Left ventricle myocardium inferior (tissue), 1 donor: Measurements from ENCODE around the gene OGN. TPM values are rescaled to one million over a fixed set of nuclear protein-coding genes. Genes with fewer than 3 reads are reported as not detected.

Experiments used
- DNase-seq: peaks from one replicate; pipeline ENCODE4 v3.0.0-alpha.2; 2020
- H3K27ac ChIP-seq: fragments of 200-600 bp; replicated peaks from 2 replicates; pipeline ENCODE4 v1.8.0; 2021
- H3K27me3 ChIP-seq: fragments of 200-600 bp; 2 replicates; pipeline ENCODE4 v1.8.0; 2021; ENCODE audit warnings: low read depth
- H3K36me3 ChIP-seq: fragments of 200-600 bp; 2 replicates; pipeline ENCODE4 v1.8.0; 2021
- H3K4me1 ChIP-seq: fragments of 200-600 bp; 2 replicates; pipeline ENCODE4 v1.8.0; 2021
- H3K4me3 ChIP-seq: fragments of 200-600 bp; 2 replicates; pipeline ENCODE4 v1.8.0; 2021; ENCODE audit warnings: mild to moderate bottlenecking, moderate library complexity
- H3K9me3 ChIP-seq: fragments of 200-600 bp; replicated peaks from 2 replicates; pipeline ENCODE4 v1.8.0; 2021
- intact Hi-C: fragments of 100-400 bp; cut with micrococcal nuclease; formaldehyde crosslinking; loops from one replicate; pipeline ENCODE4 v1.11.0; 2022
- total RNA-seq: library from RNA; stranded (reverse); fragmentation: NEBNext Ultra II Directional; extraction: Animal tissue kit (Norgen Biotek cat#: 25700); gene quantifications from one replicate; pipeline ENCODE4 v1.2.1, GENCODE V29; 2021
- TF ChIP-seq, protein P1 (sequence below): fragments of 200-600 bp; IDR thresholded peaks from 2 replicates; pipeline ENCODE4 v1.8.0; 2021; ENCODE audit warnings: antibody characterized with exemption, mild to moderate bottlenecking, borderline replicate concordance
- donor health status: DM: no; HTN: yes; CAD: no; lungs with severe emphysema.

OGN gene
- total RNA-seq, 1 donor from 2014 or later: 19.2 TPM

DNA sequence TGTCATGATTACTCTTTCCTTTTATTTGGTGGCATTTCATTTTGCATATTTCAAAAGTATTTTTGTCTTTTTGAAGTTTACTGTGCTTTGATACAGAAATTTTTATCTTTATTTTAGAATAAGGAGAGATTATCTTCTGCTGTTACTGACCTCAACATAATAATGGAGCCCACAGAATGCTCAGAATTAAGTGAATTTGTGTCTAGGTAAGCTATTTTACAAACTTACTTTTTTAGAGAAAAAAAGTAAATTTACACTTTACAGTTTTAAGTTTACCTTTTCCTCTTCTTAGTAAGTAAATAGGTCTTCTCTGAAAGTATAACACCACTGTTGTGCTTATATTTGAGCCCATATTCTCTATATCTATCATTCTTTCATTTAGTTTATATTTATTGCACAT, 58.8 kb downstream of the OGN start:
- no peak overlapping the region for H3K4me3 ChIP-seq
- no peaks in the 10 kb centered on the region for H3K36me3 ChIP-seq
- H3K9me3 ChIP-seq: no peaks in the 10 kb centered on the region
- H3K4me1 ChIP-seq: peaks cover 2% of the 10 kb centered on the region
- no peak overlapping the region for H3K27ac ChIP-seq
- no peaks in the 10 kb centered on the region for H3K27me3 ChIP-seq
- TF ChIP-seq, protein P1, sequence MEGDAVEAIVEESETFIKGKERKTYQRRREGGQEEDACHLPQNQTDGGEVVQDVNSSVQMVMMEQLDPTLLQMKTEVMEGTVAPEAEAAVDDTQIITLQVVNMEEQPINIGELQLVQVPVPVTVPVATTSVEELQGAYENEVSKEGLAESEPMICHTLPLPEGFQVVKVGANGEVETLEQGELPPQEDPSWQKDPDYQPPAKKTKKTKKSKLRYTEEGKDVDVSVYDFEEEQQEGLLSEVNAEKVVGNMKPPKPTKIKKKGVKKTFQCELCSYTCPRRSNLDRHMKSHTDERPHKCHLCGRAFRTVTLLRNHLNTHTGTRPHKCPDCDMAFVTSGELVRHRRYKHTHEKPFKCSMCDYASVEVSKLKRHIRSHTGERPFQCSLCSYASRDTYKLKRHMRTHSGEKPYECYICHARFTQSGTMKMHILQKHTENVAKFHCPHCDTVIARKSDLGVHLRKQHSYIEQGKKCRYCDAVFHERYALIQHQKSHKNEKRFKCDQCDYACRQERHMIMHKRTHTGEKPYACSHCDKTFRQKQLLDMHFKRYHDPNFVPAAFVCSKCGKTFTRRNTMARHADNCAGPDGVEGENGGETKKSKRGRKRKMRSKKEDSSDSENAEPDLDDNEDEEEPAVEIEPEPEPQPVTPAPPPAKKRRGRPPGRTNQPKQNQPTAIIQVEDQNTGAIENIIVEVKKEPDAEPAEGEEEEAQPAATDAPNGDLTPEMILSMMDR: no peak
- DNase-seq: no peak
- intact Hi-C loops: no loop called here

DNA sequence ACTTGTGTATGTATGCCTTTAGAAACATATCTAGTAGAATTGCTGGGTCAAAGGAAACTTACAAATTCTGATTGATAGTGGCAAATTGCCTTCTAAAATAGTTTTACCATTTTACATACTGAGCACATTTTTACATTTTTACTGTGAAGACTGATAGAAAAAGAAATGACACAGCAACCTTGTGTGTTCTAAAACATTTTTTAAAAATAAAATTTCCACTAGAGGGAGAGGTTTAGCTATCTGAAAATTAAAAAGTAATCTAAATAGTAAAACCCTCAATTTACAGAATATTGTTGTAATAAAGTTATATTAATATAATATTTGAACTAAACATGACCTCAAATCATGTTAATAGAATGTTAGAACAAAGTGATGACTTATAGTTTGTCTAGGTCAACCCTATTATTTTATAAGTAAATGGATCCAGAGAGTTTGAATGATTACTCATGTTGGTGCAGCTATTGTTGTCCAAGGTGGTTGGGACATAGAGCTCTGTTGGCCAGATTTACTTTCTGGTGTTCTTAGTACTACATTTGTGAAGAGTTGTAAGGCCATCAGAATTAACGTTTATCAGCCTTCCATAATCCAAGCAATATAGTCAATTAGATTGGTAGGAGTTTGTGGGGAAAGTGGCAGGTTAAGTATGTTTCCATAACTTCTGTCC, 61.4 kb downstream of the OGN start:
- Histone ChIP-seq H3K27ac (no peak overlapping the region), H3K9me3 (no peaks in the 10 kb centered on the region), H3K4me1 (no peaks in the 10 kb centered on the region), H3K27me3 (no peaks in the 10 kb centered on the region), H3K4me3 (no peak overlapping the region), H3K36me3 (peaks cover 19% of the 10 kb centered on the region)
- TF ChIP-seq, protein P1: peak; percentile 39
- intact Hi-C loops: no loop called here
- no peak for DNase-seq

DNA sequence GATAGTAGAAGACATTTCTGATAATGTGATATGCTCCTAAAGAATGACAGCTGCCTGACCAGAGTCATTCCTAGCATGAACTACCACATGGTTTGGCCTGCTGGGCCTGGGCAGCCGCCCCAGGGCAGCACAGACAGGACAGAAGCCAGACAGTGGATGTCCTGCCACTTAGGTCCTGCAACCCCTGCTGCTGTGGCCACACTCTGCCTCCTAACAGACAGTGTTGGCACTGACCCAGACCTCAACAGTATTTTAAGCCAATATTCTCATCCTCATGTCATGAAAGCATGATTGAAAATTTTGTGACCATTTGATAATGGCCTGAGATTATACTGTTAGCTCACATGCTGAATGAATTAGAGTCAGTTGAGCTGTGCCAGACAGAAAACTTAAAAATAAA, 62.8 kb downstream of the OGN start:
- H3K4me3 ChIP-seq: no peak overlapping the region
- no peak for DNase-seq
- no peak overlapping the region for H3K27ac ChIP-seq
- H3K9me3 ChIP-seq: no peaks in the 10 kb centered on the region
- TF ChIP-seq, protein P1: no peak
- intact Hi-C loops: no loop called here
- no peaks in the 10 kb centered on the region for H3K27me3 ChIP-seq
- peaks cover 24% of the 10 kb centered on the region for H3K36me3 ChIP-seq
- no peaks in the 10 kb centered on the region for H3K4me1 ChIP-seq

DNA sequence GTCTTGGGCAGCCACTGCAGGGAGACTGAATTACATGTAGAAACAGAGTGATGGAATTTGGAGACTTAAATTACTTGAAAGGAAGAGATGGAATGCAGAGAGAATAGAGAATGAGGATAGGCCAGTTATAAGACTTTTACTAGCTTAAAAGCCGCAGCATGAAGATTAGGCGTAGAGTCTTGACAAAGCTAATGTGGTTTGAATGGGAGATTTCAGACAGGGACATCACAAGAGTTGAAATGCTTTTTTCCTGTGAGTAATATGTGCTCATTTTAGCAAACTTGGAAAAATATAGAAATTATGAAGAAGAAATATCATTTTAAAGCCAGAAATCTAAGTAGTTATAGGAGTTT, 71.1 kb downstream of the OGN start:
- intact Hi-C loops: no loop called here
- peak overlapping the region; percentile 76 for H3K27ac ChIP-seq
- H3K9me3 ChIP-seq: no peaks in the 10 kb centered on the region
- H3K4me1 ChIP-seq: peaks cover 9% of the 10 kb centered on the region
- TF ChIP-seq, protein P1: no peak
- H3K4me3 ChIP-seq: no peak overlapping the region
- H3K27me3 ChIP-seq: no peaks in the 10 kb centered on the region
- DNase-seq: no peak
- peaks cover 9% of the 10 kb centered on the region for H3K36me3 ChIP-seq

Other genes with a start within 250 kb of the OGN start
- gene IARS1, start 110.9 kb downstream of the OGN start, total RNA-seq: 54.2 TPM
- gene NOL8, start 79.2 kb downstream of the OGN start, total RNA-seq: 12.7 TPM
- gene CENPP, start 78.6 kb downstream of the OGN start, total RNA-seq: 5.4 TPM
- gene OMD, start 19.9 kb upstream of the OGN start, total RNA-seq: 6.4 TPM
- gene ASPN, start 77.9 kb upstream of the OGN start, total RNA-seq: 17.5 TPM
- gene ECM2, start 131.4 kb upstream of the OGN start, total RNA-seq: 7.2 TPM